Fibroblast of pulmonary artery (primary cell): ENCODE measurements around the gene ST6GALNAC3.

Experiments
- DNase-seq: peaks from one replicate; pipeline ENCODE4 v3.0.0-alpha.2; 2010; ENCODE audit warnings: low read depth
- H3K4me3 ChIP-seq: replicated peaks from 2 replicates; pipeline ENCODE4 v1.5.1; 2011; ENCODE audit warnings: low read depth, mild to moderate bottlenecking, control low read depth, low read length, moderate library complexity
- CTCF ChIP-seq: IDR thresholded peaks from 2 replicates; pipeline ENCODE4 v1.5.1; 2011; ENCODE audit warnings: mild to moderate bottlenecking, control low read depth, low read length, inconsistent platforms; ENCODE audit errors: missing control alignments

The ST6GALNAC3 gene

GRCh38 chr1:76179219-76179698, 104.7 kb downstream of the ST6GALNAC3 start:
- H3K4me3 ChIP-seq: no peak overlapping the region
- no peak for DNase-seq
- TF ChIP-seq CTCF: no peak

DNA sequence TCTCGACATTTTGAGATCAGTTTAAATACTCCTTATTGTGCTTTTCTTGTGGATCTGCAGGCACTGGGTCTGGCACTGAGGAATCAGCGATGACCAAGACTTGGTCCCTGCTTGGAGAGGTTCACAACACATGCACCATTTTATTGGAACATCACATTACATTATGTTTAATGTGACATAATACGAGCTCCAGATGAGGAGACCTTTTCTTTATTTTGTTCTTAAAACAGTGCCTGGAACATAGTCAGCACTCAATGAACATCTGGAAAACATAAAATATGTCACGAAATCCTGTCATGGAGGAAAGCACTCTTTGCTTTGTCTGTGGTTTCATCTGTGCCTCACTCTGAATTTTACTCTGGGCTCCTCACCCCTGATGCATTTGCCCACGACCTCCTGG, 110.7 kb downstream of the ST6GALNAC3 start:
- H3K4me3 ChIP-seq: no peak overlapping the region
- no peak for TF ChIP-seq CTCF
- no peak for DNase-seq

DNA sequence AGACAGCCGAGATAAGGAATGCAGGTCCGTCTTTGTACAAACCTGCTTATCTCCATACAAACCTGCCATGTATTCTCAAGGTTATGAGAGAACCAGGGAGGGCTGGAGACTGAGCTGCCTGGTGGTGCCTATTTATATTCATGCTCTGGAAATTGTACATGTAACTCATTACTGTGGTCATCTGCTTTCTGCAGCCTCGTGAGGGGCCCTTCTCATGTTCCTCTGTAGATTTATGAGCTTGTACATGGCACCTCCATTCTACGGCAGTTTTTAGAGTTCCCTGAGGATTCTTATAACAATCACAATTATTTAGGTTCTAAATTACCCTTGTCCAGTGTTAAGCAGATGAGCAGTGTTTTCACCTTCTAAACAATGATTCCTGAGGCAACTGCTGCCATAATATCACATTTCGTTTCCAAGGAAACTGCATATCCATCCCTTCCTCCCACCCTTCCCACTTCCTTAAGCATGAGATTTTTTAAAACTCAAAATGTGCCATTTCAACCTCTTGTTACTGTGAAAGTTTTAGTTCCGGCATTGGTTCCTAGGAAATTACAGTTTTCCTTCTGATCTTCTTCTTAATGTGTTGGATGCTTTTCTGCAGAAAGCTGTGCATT, 112.1 kb downstream of the ST6GALNAC3 start:
- no peak for TF ChIP-seq CTCF
- DNase-seq: no peak

GRCh38 chr1:76187436-76187835, 112.9 kb downstream of the ST6GALNAC3 start:
- DNase-seq: no peak
- no peak overlapping the region for H3K4me3 ChIP-seq

More for the DNA sequence above, 112.1 kb downstream of the ST6GALNAC3 start:
- H3K4me3 ChIP-seq: no peak overlapping the region

DNA sequence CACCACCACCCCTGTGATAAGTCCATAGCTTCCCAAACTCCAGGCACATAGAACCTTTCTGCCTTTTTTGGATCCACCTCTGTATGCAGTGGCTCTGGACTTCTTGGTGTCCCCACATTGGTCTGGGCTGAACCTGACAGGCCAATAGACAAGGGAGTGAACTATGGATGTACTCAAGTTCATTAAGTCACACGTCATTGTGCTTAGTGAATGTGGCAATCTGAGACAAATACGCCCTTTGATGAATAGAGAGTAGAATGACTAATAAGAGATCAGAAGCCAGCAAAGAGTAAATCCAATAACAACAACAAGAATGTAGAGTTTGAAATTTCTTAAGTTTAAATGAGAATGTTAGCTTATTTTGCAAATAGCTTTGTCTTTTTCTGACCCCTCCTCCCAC, 114.8 kb downstream of the ST6GALNAC3 start:
- DNase-seq: no peak
- no peak for TF ChIP-seq CTCF
- no peak overlapping the region for H3K4me3 ChIP-seq

More at GRCh38 chr1:76187436-76187835, 112.9 kb downstream of the ST6GALNAC3 start:
- no peak for TF ChIP-seq CTCF

GRCh38 chr1:76190749-76191424, 116.3 kb downstream of the ST6GALNAC3 start:
- TF ChIP-seq CTCF: no peak
- DNase-seq: no peak

DNA sequence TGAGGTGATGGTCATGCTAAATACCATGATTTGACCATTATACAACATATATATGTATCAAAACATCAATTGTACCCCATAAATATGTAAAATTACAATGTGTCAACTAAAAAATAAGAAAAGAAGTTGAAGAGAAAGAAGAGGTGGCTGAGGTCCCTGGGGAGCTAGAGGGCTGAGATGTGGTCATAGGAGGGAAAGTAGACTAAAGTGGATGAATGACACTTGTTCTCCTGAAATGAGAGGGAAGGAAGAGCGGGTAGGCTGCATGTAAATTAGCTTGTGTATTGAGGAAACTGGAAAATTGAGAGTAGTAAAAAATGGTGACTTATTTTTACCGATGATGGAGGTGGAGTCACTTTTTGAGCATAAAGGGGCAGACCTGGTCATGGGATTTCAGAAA, 117.0 kb downstream of the ST6GALNAC3 start:
- H3K4me3 ChIP-seq: no peak overlapping the region
- no peak for TF ChIP-seq CTCF
- no peak for DNase-seq

More at GRCh38 chr1:76190749-76191424, 116.3 kb downstream of the ST6GALNAC3 start:
- H3K4me3 ChIP-seq: no peak overlapping the region
